ENCODE measurements around the gene STX16.

The STX16 gene

GRCh38 chr20:58666702-58667101 is 15.6 kb downstream of the STX16 start:
- TF ChIP-seq, protein P1, sequence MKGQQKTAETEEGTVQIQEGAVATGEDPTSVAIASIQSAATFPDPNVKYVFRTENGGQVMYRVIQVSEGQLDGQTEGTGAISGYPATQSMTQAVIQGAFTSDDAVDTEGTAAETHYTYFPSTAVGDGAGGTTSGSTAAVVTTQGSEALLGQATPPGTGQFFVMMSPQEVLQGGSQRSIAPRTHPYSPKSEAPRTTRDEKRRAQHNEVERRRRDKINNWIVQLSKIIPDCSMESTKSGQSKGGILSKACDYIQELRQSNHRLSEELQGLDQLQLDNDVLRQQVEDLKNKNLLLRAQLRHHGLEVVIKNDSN (IDR thresholded peaks at IDR 0.05), result no peak
- TF ChIP-seq CEBPB (IDR thresholded peaks at IDR 0.05) (no peak), FOXM1 (IDR thresholded peaks at IDR 0.05; ENCODE audit: borderline replicate concordance, low read depth) (no peak), NFIC (IDR thresholded peaks at IDR 0.05) (no peak), MAX (IDR thresholded peaks at IDR 0.05) (no peak), CREB1 (IDR thresholded peaks at IDR 0.05; ENCODE audit: low read depth) (no peak)

- TF ChIP-seq EGR1 (IDR thresholded peaks at IDR 0.05) (no peak), YY1 (IDR thresholded peaks at IDR 0.05; ENCODE audit: low read depth) (no peak), TAF1 (IDR thresholded peaks at IDR 0.05; ENCODE audit: low read depth) (no peak), RAD21 (IDR thresholded peaks at IDR 0.05; ENCODE audit: low read depth) (no peak), CREB1 (IDR thresholded peaks at IDR 0.05; ENCODE audit: low read depth) (no peak), NFIC (IDR thresholded peaks at IDR 0.05) (no peak), TCF12 (IDR thresholded peaks at IDR 0.05; ENCODE audit: low read depth) (no peak), ZBTB7A (IDR thresholded peaks at IDR 0.05; ENCODE audit: low read depth) (no peak), FOXM1 (IDR thresholded peaks at IDR 0.05; ENCODE audit: borderline replicate concordance, low read depth) (no peak), EP300 (IDR thresholded peaks at IDR 0.05; ENCODE audit: borderline replicate concordance) (no peak), MAX (IDR thresholded peaks at IDR 0.05) (no peak), CEBPB (IDR thresholded peaks at IDR 0.05) (no peak), TEAD4 (IDR thresholded peaks at IDR 0.05) (no peak)
- TF ChIP-seq, protein P2, sequence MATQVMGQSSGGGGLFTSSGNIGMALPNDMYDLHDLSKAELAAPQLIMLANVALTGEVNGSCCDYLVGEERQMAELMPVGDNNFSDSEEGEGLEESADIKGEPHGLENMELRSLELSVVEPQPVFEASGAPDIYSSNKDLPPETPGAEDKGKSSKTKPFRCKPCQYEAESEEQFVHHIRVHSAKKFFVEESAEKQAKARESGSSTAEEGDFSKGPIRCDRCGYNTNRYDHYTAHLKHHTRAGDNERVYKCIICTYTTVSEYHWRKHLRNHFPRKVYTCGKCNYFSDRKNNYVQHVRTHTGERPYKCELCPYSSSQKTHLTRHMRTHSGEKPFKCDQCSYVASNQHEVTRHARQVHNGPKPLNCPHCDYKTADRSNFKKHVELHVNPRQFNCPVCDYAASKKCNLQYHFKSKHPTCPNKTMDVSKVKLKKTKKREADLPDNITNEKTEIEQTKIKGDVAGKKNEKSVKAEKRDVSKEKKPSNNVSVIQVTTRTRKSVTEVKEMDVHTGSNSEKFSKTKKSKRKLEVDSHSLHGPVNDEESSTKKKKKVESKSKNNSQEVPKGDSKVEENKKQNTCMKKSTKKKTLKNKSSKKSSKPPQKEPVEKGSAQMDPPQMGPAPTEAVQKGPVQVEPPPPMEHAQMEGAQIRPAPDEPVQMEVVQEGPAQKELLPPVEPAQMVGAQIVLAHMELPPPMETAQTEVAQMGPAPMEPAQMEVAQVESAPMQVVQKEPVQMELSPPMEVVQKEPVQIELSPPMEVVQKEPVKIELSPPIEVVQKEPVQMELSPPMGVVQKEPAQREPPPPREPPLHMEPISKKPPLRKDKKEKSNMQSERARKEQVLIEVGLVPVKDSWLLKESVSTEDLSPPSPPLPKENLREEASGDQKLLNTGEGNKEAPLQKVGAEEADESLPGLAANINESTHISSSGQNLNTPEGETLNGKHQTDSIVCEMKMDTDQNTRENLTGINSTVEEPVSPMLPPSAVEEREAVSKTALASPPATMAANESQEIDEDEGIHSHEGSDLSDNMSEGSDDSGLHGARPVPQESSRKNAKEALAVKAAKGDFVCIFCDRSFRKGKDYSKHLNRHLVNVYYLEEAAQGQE (IDR thresholded peaks at IDR 0.05; ENCODE audit: low read depth), result no peak
- TF ChIP-seq, protein P1 (IDR thresholded peaks at IDR 0.05), result no peak
These were observed 16.9 kb downstream of the STX16 start for GRCh38 chr20:58667975-58668374.

GRCh38 chr20:58668901-58669286 is 17.8 kb downstream of the STX16 start:
- TF ChIP-seq TCF12 (IDR thresholded peaks at IDR 0.05; ENCODE audit: low read depth), result no peak
- TF ChIP-seq RAD21 (IDR thresholded peaks at IDR 0.05; ENCODE audit: low read depth), result no peak
- TF ChIP-seq NFIC (IDR thresholded peaks at IDR 0.05), result no peak
- no peak for TF ChIP-seq CREB1 (IDR thresholded peaks at IDR 0.05; ENCODE audit: low read depth)
- TF ChIP-seq MAX (IDR thresholded peaks at IDR 0.05), result no peak
- TF ChIP-seq EGR1 (IDR thresholded peaks at IDR 0.05), result no peak
- no peak for TF ChIP-seq TEAD4 (IDR thresholded peaks at IDR 0.05)
- TF ChIP-seq, protein P2 (IDR thresholded peaks at IDR 0.05; ENCODE audit: low read depth), result no peak
- no peak for TF ChIP-seq YY1 (IDR thresholded peaks at IDR 0.05; ENCODE audit: low read depth)
- no peak for TF ChIP-seq TAF1 (IDR thresholded peaks at IDR 0.05; ENCODE audit: low read depth)
- TF ChIP-seq FOXM1 (IDR thresholded peaks at IDR 0.05; ENCODE audit: borderline replicate concordance, low read depth), result no peak
- TF ChIP-seq, protein P1 (IDR thresholded peaks at IDR 0.05), result no peak
- no peak for TF ChIP-seq ZBTB7A (IDR thresholded peaks at IDR 0.05; ENCODE audit: low read depth)
- TF ChIP-seq CEBPB (IDR thresholded peaks at IDR 0.05), result no peak
- no peak for TF ChIP-seq EP300 (IDR thresholded peaks at IDR 0.05; ENCODE audit: borderline replicate concordance)

GRCh38 chr20:58669287-58670006 is 18.4 kb downstream of the STX16 start:
- TF ChIP-seq, protein P1 (IDR thresholded peaks at IDR 0.05), result no peak
- TF ChIP-seq, protein P2 (IDR thresholded peaks at IDR 0.05; ENCODE audit: low read depth), result no peak
- TF ChIP-seq ZBTB7A (IDR thresholded peaks at IDR 0.05; ENCODE audit: low read depth), result no peak
- no peak for TF ChIP-seq CEBPB (IDR thresholded peaks at IDR 0.05)
- no peak for TF ChIP-seq TCF12 (IDR thresholded peaks at IDR 0.05; ENCODE audit: low read depth)
- no peak for TF ChIP-seq FOXM1 (IDR thresholded peaks at IDR 0.05; ENCODE audit: borderline replicate concordance, low read depth)
- no peak for TF ChIP-seq YY1 (IDR thresholded peaks at IDR 0.05; ENCODE audit: low read depth)
- no peak for TF ChIP-seq MAX (IDR thresholded peaks at IDR 0.05)
- TF ChIP-seq TEAD4 (IDR thresholded peaks at IDR 0.05), result no peak
- no peak for TF ChIP-seq EP300 (IDR thresholded peaks at IDR 0.05; ENCODE audit: borderline replicate concordance)
- TF ChIP-seq NFIC (IDR thresholded peaks at IDR 0.05), result no peak
- TF ChIP-seq EGR1 (IDR thresholded peaks at IDR 0.05), result no peak
- no peak for TF ChIP-seq TAF1 (IDR thresholded peaks at IDR 0.05; ENCODE audit: low read depth)
